K562 (cell line): ENCODE data around the gene ELF1. TPM values are rescaled to one million over a fixed set of nuclear protein-coding genes. Genes with fewer than 3 reads are reported as not detected.
A peak's percentile ranks its signal among the peaks of the same experiment; 100 is the strongest.

ENCODE experiments used
- ARHGAP35 ChIP-seq: fragments of 450-650 bp; IDR thresholded peaks from 2 replicates; pipeline ENCODE4 v1.6.1; 2018; ENCODE audit not compliant: partially characterized antibody
- CREB1 ChIP-seq, 2 experiments: sonication (generic) in 1 of 2; formaldehyde crosslinking in 1 of 2; IDR thresholded peaks; 2 replicates each; pipeline versions ENCODE4 v1.6.1 to v1.8.0; 2012 to 2022; ENCODE audit warnings: inconsistent platforms in 1 of 2, mild to moderate bottlenecking in 1 of 2, missing genetic modification reagents in 1 of 2, moderate library complexity in 1 of 2
- FUS ChIP-seq: fragments of 200-400 bp; formaldehyde crosslinking; optimal IDR thresholded peaks from 2 replicates; pipeline ENCODE3; 2017; ENCODE audit warnings: low read depth, low read length
- HDAC2 ChIP-seq: fragments of 450-650 bp; IDR thresholded peaks from 2 replicates; pipeline ENCODE4 v1.6.1; 2016; ENCODE audit warnings: mild to moderate bottlenecking
- KDM1A ChIP-seq, 2 experiments: fragments of 450-650 bp; IDR thresholded peaks; 2 replicates each; pipeline ENCODE4 v1.6.1; 2016; ENCODE audit warnings: mild to moderate bottlenecking in 2 of 2
- KHSRP ChIP-seq: fragments of 450-650 bp; IDR thresholded peaks from 2 replicates; pipeline ENCODE4 v1.6.1; 2017
- MCM5 ChIP-seq: fragments of 450-650 bp; IDR thresholded peaks from 2 replicates; pipeline ENCODE4 v1.6.1; 2016; ENCODE audit warnings: low read depth
- MTA3 ChIP-seq: fragments of 450-650 bp; formaldehyde crosslinking; IDR thresholded peaks from 2 replicates; pipeline ENCODE4 v1.6.1; 2017; ENCODE audit warnings: mild to moderate bottlenecking, borderline replicate concordance
- PURB ChIP-seq: sonication (generic); formaldehyde crosslinking; IDR thresholded peaks from 2 replicates; pipeline ENCODE4 v1.9.0; 2021; ENCODE audit warnings: low read depth, mild to moderate bottlenecking, missing genetic modification reagents
- TCF7L2 ChIP-seq: fragments of 150-350 bp; IDR thresholded peaks from 2 replicates; pipeline ENCODE4 v1.6.1; 2016; ENCODE audit warnings: low read depth, mild to moderate bottlenecking, low read length, moderate library complexity
- ZNF77 ChIP-seq: fragments of 250-450 bp; sonication (Bioruptor Pico); IDR thresholded peaks from 2 replicates; pipeline ENCODE4 v1.5.0; 2020
- polyA plus RNA-seq, 8 experiments: library from polyadenylated mRNA; depleted of rRNA in 4 of 8; stranded (reverse) in 5 of 8; unstranded in 3 of 8; fragments of >200 nt; fragmentation: Nextera tagmentation in 2 of 8; fragmentation: Illumina TruSeq in 1 of 8; extraction: Ambion mirVana in 2 of 8; extraction: Trizol in 1 of 8; gene quantifications; 2 replicates each; pipeline versions ENCODE4 v1.2.1 to v1.2.3, GENCODE V29; 2011 to 2014; ENCODE audit warnings: inconsistent platforms in 1 of 8, missing spikeins in 1 of 8
- total RNA-seq, 7 experiments: library from RNA; depleted of rRNA in 6 of 7; stranded (reverse); fragments of >200 nt in 6 of 7; fragmentation: Illumina TruSeq in 2 of 7; extraction: Trizol in 2 of 7; gene quantifications; 2 replicates each; pipeline versions ENCODE4 v1.2.1 to v1.2.3, GENCODE V29; 2011 to 2021; ENCODE audit warnings: low replicate concordance in 1 of 7
- TF ChIP-seq, protein P1 (sequence below): fragments of 450-650 bp; IDR thresholded peaks from 2 replicates; pipeline ENCODE4 v1.6.1; 2016; ENCODE audit warnings: low read depth
- TF ChIP-seq, protein P2 (sequence below), 2 experiments: fragments of 450-650 bp; formaldehyde crosslinking in 1 of 2; IDR thresholded peaks; 2 replicates each; pipeline versions ENCODE4 v1.4.0 to v1.6.1; 2014 to 2020; ENCODE audit warnings: mild to moderate bottlenecking in 2 of 2, borderline replicate concordance in 1 of 2, low read depth in 1 of 2

ELF1 gene
- total and polyA plus RNA-seq, 9 of the 15 experiments (the other 6 are each of a cell fraction or from before 2014, with no cell fraction given) = 24.7 to 54.4 (median 33.4) TPM

DNA sequence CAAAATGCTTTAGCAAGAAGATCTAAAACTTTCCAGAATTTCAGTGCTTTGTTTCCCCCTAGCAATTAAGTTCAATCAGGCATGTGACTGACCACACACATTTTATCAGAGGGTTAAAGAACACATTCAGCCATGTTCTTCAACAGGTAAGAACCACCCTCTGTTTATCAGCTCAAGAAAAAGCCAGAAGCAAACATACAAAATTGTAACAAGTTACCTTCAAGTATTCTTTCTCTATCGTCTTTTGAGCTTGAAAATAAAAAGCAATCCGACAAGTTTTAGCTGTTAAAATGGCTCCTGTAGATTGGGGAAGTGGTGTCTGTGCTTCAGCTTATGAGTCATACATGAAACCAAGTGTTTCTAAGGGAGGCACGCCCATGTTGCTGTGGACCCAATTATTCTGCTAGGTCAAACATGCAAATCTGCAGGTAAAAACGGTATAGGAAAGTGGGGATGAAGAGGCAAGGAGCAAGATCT lies at the start of gene ELF1 (continued):
- TF ChIP-seq, protein P1, sequence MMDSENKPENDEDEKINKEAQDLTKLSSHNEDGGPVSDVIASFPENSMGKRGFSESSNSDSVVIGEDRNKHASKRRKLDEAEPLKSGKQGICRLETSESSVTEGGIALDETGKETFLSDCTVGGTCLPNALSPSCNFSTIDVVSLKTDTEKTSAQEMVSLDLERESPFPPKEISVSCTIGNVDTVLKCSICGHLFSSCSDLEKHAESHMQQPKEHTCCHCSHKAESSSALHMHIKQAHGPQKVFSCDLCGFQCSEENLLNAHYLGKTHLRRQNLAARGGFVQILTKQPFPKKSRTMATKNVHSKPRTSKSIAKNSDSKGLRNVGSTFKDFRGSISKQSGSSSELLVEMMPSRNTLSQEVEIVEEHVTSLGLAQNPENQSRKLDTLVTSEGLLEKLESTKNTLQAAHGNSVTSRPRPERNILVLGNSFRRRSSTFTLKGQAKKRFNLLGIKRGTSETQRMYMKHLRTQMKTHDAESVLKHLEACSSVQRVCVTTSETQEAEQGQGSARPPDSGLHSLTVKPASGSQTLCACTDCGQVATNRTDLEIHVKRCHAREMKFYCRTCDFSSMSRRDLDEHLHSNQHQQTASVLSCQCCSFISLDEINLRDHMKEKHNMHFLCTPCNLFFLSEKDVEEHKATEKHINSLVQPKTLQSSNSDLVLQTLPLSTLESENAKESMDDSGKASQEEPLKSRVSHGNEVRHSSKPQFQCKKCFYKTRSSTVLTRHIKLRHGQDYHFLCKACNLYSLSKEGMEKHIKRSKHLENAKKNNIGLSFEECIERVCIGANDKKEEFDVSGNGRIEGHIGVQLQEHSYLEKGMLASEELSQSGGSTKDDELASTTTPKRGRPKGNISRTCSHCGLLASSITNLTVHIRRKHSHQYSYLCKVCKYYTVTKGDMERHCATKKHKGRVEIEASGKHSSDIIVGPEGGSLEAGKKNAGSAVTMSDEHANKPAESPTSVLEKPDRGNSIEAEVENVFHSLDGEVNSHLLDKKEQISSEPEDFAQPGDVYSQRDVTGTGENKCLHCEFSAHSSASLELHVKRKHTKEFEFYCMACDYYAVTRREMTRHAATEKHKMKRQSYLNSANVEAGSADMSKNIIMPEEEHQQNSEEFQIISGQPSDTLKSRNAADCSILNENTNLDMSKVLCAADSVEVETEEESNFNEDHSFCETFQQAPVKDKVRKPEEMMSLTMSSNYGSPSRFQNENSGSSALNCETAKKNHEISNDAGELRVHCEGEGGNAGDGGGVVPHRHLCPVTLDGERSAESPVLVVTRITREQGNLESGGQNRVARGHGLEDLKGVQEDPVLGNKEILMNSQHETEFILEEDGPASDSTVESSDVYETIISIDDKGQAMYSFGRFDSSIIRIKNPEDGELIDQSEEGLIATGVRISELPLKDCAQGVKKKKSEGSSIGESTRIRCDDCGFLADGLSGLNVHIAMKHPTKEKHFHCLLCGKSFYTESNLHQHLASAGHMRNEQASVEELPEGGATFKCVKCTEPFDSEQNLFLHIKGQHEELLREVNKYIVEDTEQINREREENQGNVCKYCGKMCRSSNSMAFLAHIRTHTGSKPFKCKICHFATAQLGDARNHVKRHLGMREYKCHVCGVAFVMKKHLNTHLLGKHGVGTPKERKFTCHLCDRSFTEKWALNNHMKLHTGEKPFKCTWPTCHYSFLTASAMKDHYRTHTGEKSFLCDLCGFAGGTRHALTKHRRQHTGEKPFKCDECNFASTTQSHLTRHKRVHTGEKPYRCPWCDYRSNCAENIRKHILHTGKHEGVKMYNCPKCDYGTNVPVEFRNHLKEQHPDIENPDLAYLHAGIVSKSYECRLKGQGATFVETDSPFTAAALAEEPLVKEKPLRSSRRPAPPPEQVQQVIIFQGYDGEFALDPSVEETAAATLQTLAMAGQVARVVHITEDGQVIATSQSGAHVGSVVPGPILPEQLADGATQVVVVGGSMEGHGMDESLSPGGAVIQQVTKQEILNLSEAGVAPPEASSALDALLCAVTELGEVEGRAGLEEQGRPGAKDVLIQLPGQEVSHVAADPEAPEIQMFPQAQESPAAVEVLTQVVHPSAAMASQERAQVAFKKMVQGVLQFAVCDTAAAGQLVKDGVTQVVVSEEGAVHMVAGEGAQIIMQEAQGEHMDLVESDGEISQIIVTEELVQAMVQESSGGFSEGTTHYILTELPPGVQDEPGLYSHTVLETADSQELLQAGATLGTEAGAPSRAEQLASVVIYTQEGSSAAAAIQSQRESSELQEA = no peak
- TF ChIP-seq MCM5 = no peak
- TF ChIP-seq KDM1A (IDR thresholded peaks at IDR 0.05) = no peak
- TF ChIP-seq MTA3 = 0 out of 2 replicates have a peak, but pooled peaks have one; percentile 36
- TF ChIP-seq ZNF77 (CRISPR knock-in tag) = no peak
- no peak for TF ChIP-seq ARHGAP35
- TF ChIP-seq KHSRP = no peak
- no peak for TF ChIP-seq TCF7L2
- TF ChIP-seq PURB = no peak
- TF ChIP-seq HDAC2 = peak; percentile 56; the same call in 1 of the 2 replicates
- TF ChIP-seq FUS = no peak
- TF ChIP-seq, protein P2, sequence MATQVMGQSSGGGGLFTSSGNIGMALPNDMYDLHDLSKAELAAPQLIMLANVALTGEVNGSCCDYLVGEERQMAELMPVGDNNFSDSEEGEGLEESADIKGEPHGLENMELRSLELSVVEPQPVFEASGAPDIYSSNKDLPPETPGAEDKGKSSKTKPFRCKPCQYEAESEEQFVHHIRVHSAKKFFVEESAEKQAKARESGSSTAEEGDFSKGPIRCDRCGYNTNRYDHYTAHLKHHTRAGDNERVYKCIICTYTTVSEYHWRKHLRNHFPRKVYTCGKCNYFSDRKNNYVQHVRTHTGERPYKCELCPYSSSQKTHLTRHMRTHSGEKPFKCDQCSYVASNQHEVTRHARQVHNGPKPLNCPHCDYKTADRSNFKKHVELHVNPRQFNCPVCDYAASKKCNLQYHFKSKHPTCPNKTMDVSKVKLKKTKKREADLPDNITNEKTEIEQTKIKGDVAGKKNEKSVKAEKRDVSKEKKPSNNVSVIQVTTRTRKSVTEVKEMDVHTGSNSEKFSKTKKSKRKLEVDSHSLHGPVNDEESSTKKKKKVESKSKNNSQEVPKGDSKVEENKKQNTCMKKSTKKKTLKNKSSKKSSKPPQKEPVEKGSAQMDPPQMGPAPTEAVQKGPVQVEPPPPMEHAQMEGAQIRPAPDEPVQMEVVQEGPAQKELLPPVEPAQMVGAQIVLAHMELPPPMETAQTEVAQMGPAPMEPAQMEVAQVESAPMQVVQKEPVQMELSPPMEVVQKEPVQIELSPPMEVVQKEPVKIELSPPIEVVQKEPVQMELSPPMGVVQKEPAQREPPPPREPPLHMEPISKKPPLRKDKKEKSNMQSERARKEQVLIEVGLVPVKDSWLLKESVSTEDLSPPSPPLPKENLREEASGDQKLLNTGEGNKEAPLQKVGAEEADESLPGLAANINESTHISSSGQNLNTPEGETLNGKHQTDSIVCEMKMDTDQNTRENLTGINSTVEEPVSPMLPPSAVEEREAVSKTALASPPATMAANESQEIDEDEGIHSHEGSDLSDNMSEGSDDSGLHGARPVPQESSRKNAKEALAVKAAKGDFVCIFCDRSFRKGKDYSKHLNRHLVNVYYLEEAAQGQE (IDR thresholded peaks at IDR 0.05; ENCODE audit: borderline replicate concordance) = peak; percentile 17; the same call in 1 of the 2 replicates
- TF ChIP-seq, protein P2 (CRISPR knock-in tag; IDR thresholded peaks at IDR 0.05; ENCODE audit: low read depth) = no peak
- TF ChIP-seq CREB1 (IDR thresholded peaks at IDR 0.05) = no peak
- TF ChIP-seq CREB1 (CRISPR knock-in tag; IDR thresholded peaks at IDR 0.05) = no peak
